ENCODE results near the gene ADARB1. TPM values are rescaled to one million over a fixed set of nuclear protein-coding genes. Genes with fewer than 3 reads are reported as not detected.

Gene ADARB1
- total and polyA plus RNA-seq, 9 of the 15 experiments (the other 6 are each of a cell fraction or from before 2014, with no cell fraction given): 6.7 to 16.0 (median 8.3) TPM

- TF ChIP-seq, protein P1, sequence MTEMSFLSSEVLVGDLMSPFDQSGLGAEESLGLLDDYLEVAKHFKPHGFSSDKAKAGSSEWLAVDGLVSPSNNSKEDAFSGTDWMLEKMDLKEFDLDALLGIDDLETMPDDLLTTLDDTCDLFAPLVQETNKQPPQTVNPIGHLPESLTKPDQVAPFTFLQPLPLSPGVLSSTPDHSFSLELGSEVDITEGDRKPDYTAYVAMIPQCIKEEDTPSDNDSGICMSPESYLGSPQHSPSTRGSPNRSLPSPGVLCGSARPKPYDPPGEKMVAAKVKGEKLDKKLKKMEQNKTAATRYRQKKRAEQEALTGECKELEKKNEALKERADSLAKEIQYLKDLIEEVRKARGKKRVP (CRISPR knock-in tag; IDR thresholded peaks at IDR 0.05): no peak
- TF ChIP-seq, protein P2, sequence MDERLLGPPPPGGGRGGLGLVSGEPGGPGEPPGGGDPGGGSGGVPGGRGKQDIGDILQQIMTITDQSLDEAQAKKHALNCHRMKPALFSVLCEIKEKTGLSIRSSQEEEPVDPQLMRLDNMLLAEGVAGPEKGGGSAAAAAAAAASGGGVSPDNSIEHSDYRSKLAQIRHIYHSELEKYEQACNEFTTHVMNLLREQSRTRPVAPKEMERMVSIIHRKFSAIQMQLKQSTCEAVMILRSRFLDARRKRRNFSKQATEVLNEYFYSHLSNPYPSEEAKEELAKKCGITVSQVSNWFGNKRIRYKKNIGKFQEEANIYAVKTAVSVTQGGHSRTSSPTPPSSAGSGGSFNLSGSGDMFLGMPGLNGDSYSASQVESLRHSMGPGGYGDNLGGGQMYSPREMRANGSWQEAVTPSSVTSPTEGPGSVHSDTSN (CRISPR knock-in tag; IDR thresholded peaks at IDR 0.05; ENCODE audit: low read depth): no peak
- TF ChIP-seq, protein P2 (tag; conservative IDR thresholded peaks at IDR 0.05; ENCODE audit: low read depth): no peak
- TF ChIP-seq ZBTB8A (IDR thresholded peaks at IDR 0.05; ENCODE audit: partially characterized antibody): no peak
- no peak for TF ChIP-seq U2AF2 (optimal IDR thresholded peaks at IDR 0.05; ENCODE audit: low read depth, low read length)
These were observed 44.3 kb upstream of the ADARB1 start (continued) for GRCh38 chr21:45029948-45030681.

Measured in K562 (cell line).